HepG2 (cell line): ENCODE results near the gene CAMK2G. TPM values are rescaled to one million over a fixed set of nuclear protein-coding genes. Genes with fewer than 3 reads are reported as not detected.
A peak's percentile ranks its signal among the peaks of the same experiment; 100 is the strongest.

ENCODE experiments used
- CHCHD3 ChIP-seq: sonication (generic); formaldehyde crosslinking; IDR thresholded peaks from 2 replicates; pipeline ENCODE4 v1.8.0; 2022; ENCODE audit warnings: mild to moderate bottlenecking, missing genetic modification reagents, moderate library complexity
- DRAP1 ChIP-seq: IDR thresholded peaks from 2 replicates; pipeline ENCODE4 v1.6.1; 2016; ENCODE audit warnings: missing genetic modification reagents, missing compliant biosample characterization
- HMG20A ChIP-seq: IDR thresholded peaks from 2 replicates; pipeline ENCODE4 v1.6.1; 2016; ENCODE audit warnings: borderline replicate concordance
- KMT2B ChIP-seq: IDR thresholded peaks from 2 replicates; pipeline ENCODE4 v1.6.1; 2016; ENCODE audit warnings: missing genetic modification reagents, missing compliant biosample characterization
- MTF2 ChIP-seq: sonication (generic); formaldehyde crosslinking; IDR thresholded peaks from 2 replicates; pipeline ENCODE4 v1.5.0; 2020; ENCODE audit warnings: missing genetic modification reagents, borderline replicate concordance
- MYNN ChIP-seq: sonication (generic); formaldehyde crosslinking; IDR thresholded peaks from 2 replicates; pipeline ENCODE4 v1.4.0; 2020; ENCODE audit warnings: mild to moderate bottlenecking, low read depth, missing genetic modification reagents
- NFYB ChIP-seq: sonication (generic); formaldehyde crosslinking; IDR thresholded peaks from 2 replicates; pipeline ENCODE4 v1.4.0; 2020; ENCODE audit warnings: missing genetic modification reagents
- REL ChIP-seq: sonication (generic); formaldehyde crosslinking; conservative IDR thresholded peaks from 2 replicates; pipeline ENCODE4 v1.8.0; 2022; ENCODE audit warnings: mild to moderate bottlenecking, missing genetic modification reagents, moderate library complexity
- ZBTB8A ChIP-seq: sonication (generic); formaldehyde crosslinking; IDR thresholded peaks from 2 replicates; pipeline ENCODE4 v1.4.0; 2020; ENCODE audit warnings: mild to moderate bottlenecking, low read depth, missing genetic modification reagents, borderline replicate concordance
- ZFP36 ChIP-seq: fragments of 150-350 bp; IDR thresholded peaks from 2 replicates; pipeline ENCODE4 v1.6.1; 2018; ENCODE audit warnings: borderline replicate concordance, low read length, low read depth; ENCODE audit not compliant: partially characterized antibody
- ZNF10 ChIP-seq: sonication (generic); formaldehyde crosslinking; IDR thresholded peaks from 2 replicates; pipeline ENCODE4 v1.4.0; 2020; ENCODE audit warnings: mild to moderate bottlenecking, low read depth, missing genetic modification reagents, borderline replicate concordance
- ZNF224 ChIP-seq: sonication (generic); formaldehyde crosslinking; IDR thresholded peaks from 2 replicates; pipeline ENCODE4 v1.5.0; 2020; ENCODE audit warnings: mild to moderate bottlenecking, missing genetic modification reagents
- ZNF232 ChIP-seq: sonication (generic); formaldehyde crosslinking; IDR thresholded peaks from 2 replicates; pipeline ENCODE4 v1.4.0; 2020; ENCODE audit warnings: missing genetic modification reagents, borderline replicate concordance
- ZNF350 ChIP-seq: sonication (generic); formaldehyde crosslinking; IDR thresholded peaks from 2 replicates; pipeline ENCODE4 v1.4.0; 2020; ENCODE audit warnings: mild to moderate bottlenecking, low read depth, missing genetic modification reagents, borderline replicate concordance
- ZNF619 ChIP-seq: sonication (generic); formaldehyde crosslinking; IDR thresholded peaks from 2 replicates; pipeline ENCODE4 v1.4.0; 2020; ENCODE audit warnings: mild to moderate bottlenecking, missing genetic modification reagents
- ZNF7 ChIP-seq: IDR thresholded peaks from 2 replicates; pipeline ENCODE4 v1.6.1; 2016; ENCODE audit warnings: missing biosample characterization, missing genetic modification reagents
- ZNF788 ChIP-seq: sonication (generic); formaldehyde crosslinking; IDR thresholded peaks from 2 replicates; pipeline ENCODE4 v1.5.0; 2020; ENCODE audit warnings: mild to moderate bottlenecking, missing genetic modification reagents, borderline replicate concordance
- ZNF850 ChIP-seq: sonication (generic); formaldehyde crosslinking; conservative IDR thresholded peaks from 2 replicates; pipeline ENCODE4 v1.9.0; 2021; ENCODE audit warnings: mild to moderate bottlenecking, missing genetic modification reagents
- polyA plus RNA-seq, 8 experiments: library from polyadenylated mRNA; depleted of rRNA in 3 of 8; stranded (reverse) in 7 of 8; unstranded in 1 of 8; fragments of >200 nt; fragmentation: Illumina TruSeq in 4 of 8; extraction: Trizol in 4 of 8; gene quantifications; 2 replicates each; pipeline versions ENCODE4 v1.2.1 to v1.2.3, GENCODE V29; 2011 to 2016; ENCODE audit warnings: low read depth in 4 of 8, missing spikeins in 1 of 8, mixed read lengths in 1 of 8; ENCODE audit not compliant: insufficient read depth in 1 of 8
- total RNA-seq, 5 experiments: library from RNA; depleted of rRNA; stranded (reverse); fragments of >200 nt; fragmentation: Illumina TruSeq; extraction: Trizol; gene quantifications; 2 replicates each; pipeline ENCODE4 v1.2.3, GENCODE V29; 2016; ENCODE audit warnings: low read depth in 1 of 5
- TF ChIP-seq, protein P1 (sequence below): sonication (generic); formaldehyde crosslinking; IDR thresholded peaks from 2 replicates; pipeline ENCODE4 v1.5.0; 2020; ENCODE audit warnings: mild to moderate bottlenecking, missing genetic modification reagents, borderline replicate concordance
- TF ChIP-seq, protein P2 (sequence below): sonication (generic); formaldehyde crosslinking; IDR thresholded peaks from 2 replicates; pipeline ENCODE4 v1.5.1; 2020; ENCODE audit warnings: mild to moderate bottlenecking, missing genetic modification reagents

The CAMK2G gene
- total and polyA plus RNA-seq, 2 of the 13 experiments (the other 11 are each of a cell fraction or from before 2014, with no cell fraction given) = 15.9 to 18.8 TPM

DNA sequence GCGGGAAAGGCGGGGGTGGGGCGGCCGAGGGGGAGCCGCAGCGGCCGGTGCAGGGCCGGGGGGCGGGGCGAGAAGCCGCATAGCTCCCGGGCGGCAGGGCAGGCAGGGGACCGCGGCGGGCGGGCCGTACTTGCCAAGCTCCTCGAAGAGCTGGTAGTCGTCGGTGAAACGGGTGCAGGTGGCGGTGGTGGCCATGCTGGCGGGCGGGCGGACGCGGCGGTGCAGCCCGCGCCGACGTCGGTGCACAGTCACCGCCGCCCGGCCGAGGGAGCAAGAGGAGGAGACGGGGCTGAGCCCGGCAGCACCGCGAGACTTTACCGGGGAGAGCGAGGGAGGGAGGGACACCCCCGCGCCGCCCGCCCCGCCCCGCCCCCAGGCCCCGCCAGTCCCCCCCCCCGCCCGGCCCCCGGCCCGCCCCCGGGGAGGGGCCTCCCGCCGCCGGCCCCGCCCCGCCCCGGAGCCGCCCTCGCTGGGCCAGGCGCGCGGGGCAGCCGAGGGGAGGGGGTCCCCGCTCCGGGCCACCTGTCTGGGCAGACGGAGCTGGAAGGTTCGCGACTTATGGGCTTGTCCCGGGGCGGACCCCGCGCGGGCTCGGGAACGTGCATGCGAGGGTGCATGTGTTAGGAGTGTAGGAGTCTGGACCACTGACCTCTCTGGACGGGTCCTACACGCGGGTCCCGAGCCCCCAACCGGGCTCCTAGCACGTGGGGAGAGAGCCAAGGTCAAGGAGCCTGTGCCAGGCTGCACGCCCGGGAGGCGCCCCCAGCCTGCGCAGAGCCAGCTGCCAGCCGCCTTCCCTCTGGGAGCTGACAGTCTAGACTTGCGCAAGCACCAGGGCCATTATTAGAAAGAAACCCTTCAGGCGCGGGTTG is at the start of gene CAMK2G (continued):
- TF ChIP-seq ZNF7 (CRISPR knock-in tag) (no peak), ZNF619 (CRISPR knock-in tag) (no peak), ZFP36 (no peak), ZNF224 (no peak), REL (CRISPR knock-in tag) (0 out of 2 replicates have a peak, but pooled peaks have one; percentile 34), HMG20A (CRISPR knock-in tag) (no peak), ZNF788 (CRISPR knock-in tag) (0 out of 2 replicates have a peak, but pooled peaks have one; percentile 38), KMT2B (CRISPR knock-in tag) (no peak), DRAP1 (no peak), ZNF350 (CRISPR knock-in tag) (0 out of 2 replicates have a peak, but pooled peaks have one; percentile 68), MYNN (CRISPR knock-in tag) (no peak), ZNF850 (CRISPR knock-in tag) (no peak), ZNF10 (CRISPR knock-in tag) (no peak), NFYB (CRISPR knock-in tag) (no peak), ZBTB8A (no peak), CHCHD3 (CRISPR knock-in tag) (peak; percentile 63; the same call in 1 of the 2 replicates), ZNF232 (CRISPR knock-in tag) (no peak), MTF2 (CRISPR knock-in tag) (no peak)
- TF ChIP-seq, protein P1, sequence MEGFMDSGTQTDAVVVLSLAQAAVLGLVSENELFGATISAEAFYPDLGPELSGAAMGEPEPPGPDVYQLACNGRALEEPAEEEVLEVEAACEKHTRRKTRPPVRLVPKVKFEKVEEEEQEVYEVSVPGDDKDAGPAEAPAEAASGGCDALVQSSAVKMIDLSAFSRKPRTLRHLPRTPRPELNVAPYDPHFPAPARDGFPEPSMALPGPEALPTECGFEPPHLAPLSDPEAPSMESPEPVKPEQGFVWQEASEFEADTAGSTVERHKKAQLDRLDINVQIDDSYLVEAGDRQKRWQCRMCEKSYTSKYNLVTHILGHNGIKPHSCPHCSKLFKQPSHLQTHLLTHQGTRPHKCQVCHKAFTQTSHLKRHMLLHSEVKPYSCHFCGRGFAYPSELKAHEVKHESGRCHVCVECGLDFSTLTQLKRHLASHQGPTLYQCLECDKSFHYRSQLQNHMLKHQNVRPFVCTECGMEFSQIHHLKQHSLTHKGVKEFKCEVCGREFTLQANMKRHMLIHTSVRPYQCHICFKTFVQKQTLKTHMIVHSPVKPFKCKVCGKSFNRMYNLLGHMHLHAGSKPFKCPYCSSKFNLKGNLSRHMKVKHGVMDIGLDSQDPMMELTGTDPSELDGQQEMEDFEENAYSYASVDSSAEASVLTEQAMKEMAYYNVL (CRISPR knock-in tag) = no peak
- TF ChIP-seq, protein P2, sequence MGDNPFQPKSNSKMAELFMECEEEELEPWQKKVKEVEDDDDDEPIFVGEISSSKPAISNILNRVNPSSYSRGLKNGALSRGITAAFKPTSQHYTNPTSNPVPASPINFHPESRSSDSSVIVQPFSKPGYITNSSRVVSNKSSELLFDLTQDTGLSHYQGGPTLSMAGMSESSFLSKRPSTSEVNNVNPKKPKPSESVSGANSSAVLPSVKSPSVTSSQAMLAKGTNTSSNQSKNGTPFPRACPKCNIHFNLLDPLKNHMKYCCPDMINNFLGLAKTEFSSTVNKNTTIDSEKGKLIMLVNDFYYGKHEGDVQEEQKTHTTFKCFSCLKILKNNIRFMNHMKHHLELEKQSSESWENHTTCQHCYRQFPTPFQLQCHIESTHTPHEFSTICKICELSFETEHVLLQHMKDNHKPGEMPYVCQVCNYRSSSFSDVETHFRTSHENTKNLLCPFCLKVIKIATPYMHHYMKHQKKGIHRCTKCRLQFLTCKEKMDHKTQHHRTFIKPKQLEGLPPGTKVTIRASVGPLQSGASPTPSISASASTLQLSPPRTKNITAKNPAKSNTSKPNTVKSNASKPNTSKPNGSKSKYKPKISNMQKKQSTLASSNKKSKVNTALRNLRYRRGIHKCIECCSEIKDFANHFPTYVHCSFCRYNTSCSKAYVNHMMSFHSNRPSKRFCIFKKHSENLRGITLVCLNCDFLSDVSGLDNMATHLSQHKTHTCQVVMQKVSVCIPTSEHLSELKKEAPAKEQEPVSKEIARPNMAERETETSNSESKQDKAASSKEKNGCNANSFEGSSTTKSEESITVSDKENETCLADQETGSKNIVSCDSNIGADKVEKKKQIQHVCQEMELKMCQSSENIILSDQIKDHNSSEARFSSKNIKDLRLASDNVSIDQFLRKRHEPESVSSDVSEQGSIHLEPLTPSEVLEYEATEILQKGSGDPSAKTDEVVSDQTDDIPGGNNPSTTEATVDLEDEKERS (CRISPR knock-in tag) = no peak
